Measurements from ENCODE around the gene NMNAT2.

NMNAT2 gene

GRCh38 chr1:183457449-183457848 is 39.3 kb upstream of the NMNAT2 start:
- no peak for TF ChIP-seq CTCF (IDR thresholded peaks at IDR 0.05; ENCODE audit: low read depth, low read length)
- no peak for DNase-seq (ENCODE audit: low read depth, low spot score)

GRCh38 chr1:183456826-183457225 is 38.6 kb upstream of the NMNAT2 start:
- in situ Hi-C loops (cut with HindIII; ENCODE audit: low sequenced_read_pairs), result no loop called here
- H3K4me3 ChIP-seq (ENCODE audit: low read depth, low read length), result no peak overlapping the region
- DNase-seq (ENCODE audit: low read depth, low spot score), result no peak
- TF ChIP-seq CTCF (IDR thresholded peaks at IDR 0.05; ENCODE audit: low read depth, low read length), result no peak

More at GRCh38 chr1:183457449-183457848, 39.3 kb upstream of the NMNAT2 start:
- in situ Hi-C loops (cut with HindIII; ENCODE audit: low sequenced_read_pairs), result no loop called here
- H3K4me3 ChIP-seq (ENCODE audit: low read depth, low read length), result no peak overlapping the region

- no peak overlapping the region for H3K4me3 ChIP-seq (ENCODE audit: low read depth, low read length)
- DNase-seq (ENCODE audit: low read depth, low spot score), result no peak
- in situ Hi-C loops (cut with HindIII; ENCODE audit: low sequenced_read_pairs), result no loop called here
- TF ChIP-seq CTCF (IDR thresholded peaks at IDR 0.05; ENCODE audit: low read depth, low read length), result no peak
Observed at GRCh38 chr1:183454377-183454776, 36.2 kb upstream of the NMNAT2 start.

GRCh38 chr1:183450093-183450492 is 31.9 kb upstream of the NMNAT2 start:
- DNase-seq (ENCODE audit: low read depth, low spot score), result no peak
- H3K4me3 ChIP-seq (ENCODE audit: low read depth, low read length), result no peak overlapping the region
- TF ChIP-seq CTCF (IDR thresholded peaks at IDR 0.05; ENCODE audit: low read depth, low read length), result no peak
- in situ Hi-C loops (cut with HindIII; ENCODE audit: low sequenced_read_pairs), result no loop called here

- no peak for DNase-seq (ENCODE audit: low read depth, low spot score)
- TF ChIP-seq CTCF (IDR thresholded peaks at IDR 0.05; ENCODE audit: low read depth, low read length), result no peak
- in situ Hi-C loops (cut with HindIII; ENCODE audit: low sequenced_read_pairs), result no loop called here
- no peak overlapping the region for H3K4me3 ChIP-seq (ENCODE audit: low read depth, low read length)
Observed at GRCh38 chr1:183449223-183449770, 31.1 kb upstream of the NMNAT2 start.

GRCh38 chr1:183444243-183444642 is 26.1 kb upstream of the NMNAT2 start:
- in situ Hi-C loops (cut with HindIII; ENCODE audit: low sequenced_read_pairs), result no loop called here
- peak; percentile 27 for DNase-seq (ENCODE audit: low read depth, low spot score)
- no peak overlapping the region for H3K4me3 ChIP-seq (ENCODE audit: low read depth, low read length)
- no peak for TF ChIP-seq CTCF (IDR thresholded peaks at IDR 0.05; ENCODE audit: low read depth, low read length)

GRCh38 chr1:183443466-183443865 is 25.3 kb upstream of the NMNAT2 start:
- no peak for TF ChIP-seq CTCF (IDR thresholded peaks at IDR 0.05; ENCODE audit: low read depth, low read length)
- DNase-seq (ENCODE audit: low read depth, low spot score), result no peak
- in situ Hi-C loops (cut with HindIII; ENCODE audit: low sequenced_read_pairs), result no loop called here
- H3K4me3 ChIP-seq (ENCODE audit: low read depth, low read length), result no peak overlapping the region
